ENCODE results near the gene THEMIS. TPM values are rescaled to one million over a fixed set of nuclear protein-coding genes. Genes with fewer than 3 reads are reported as not detected.

The THEMIS gene
- total and polyA plus RNA-seq, 2 of the 4 experiments (the other 2 are of a cell fraction) = not detected

DNA sequence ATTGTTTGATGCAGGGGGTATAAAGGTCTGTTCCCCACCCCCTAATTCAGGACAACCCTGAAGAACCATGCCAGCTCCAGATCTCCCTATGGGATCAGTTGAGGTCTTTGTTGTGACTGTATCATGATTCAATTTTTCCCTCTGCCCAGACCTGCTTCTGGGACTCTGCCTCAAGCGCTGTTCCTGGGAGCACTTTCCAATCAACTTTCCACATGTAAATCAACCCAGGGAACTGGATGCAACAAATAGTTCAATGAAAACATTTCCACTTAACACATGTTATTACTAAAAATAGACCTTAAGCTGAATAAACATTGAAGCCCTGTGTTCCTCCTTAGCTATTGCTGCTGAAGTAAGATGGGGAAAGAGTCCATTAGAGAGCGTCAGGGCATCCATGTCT, 184.4 kb downstream of the THEMIS start:
- Histone ChIP-seq H4K5ac (ENCODE audit: low read depth, low read length) (no peak overlapping the region), H2AK5ac (ENCODE audit: low read depth, low read length) (no peak overlapping the region), H2AK9ac (replicated peaks; ENCODE audit: low read depth, low read length, poor library complexity) (no peak overlapping the region), H2BK15ac (ENCODE audit: low read depth, low read length) (no peak overlapping the region), H4K91ac (ENCODE audit: insufficient read depth, low read depth, low read length) (no peak overlapping the region), H2BK120ac (ENCODE audit: low read depth, low read length) (no peak overlapping the region), H3K9ac (ENCODE audit: low read depth, low read length) (no peak overlapping the region), H2AFZ (replicated peaks; ENCODE audit: low read length, poor library complexity) (no peak overlapping the region), H3K18ac (ENCODE audit: low read depth, low read length) (no peak overlapping the region), H3K4ac (ENCODE audit: low read depth, low read length) (no peak overlapping the region), H3K56ac (ENCODE audit: extremely low read depth, insufficient read depth, low read length) (no peak overlapping the region), H3K79me1 (ENCODE audit: low read depth in 1 of 2, low read length in 2 of 2) (no peaks in the 10 kb centered on the region), H3K36me3 (ENCODE audit: control insufficient read depth, insufficient read depth, low read length) (no peaks in the 10 kb centered on the region), H3K9me1 (ENCODE audit: insufficient read depth, low read length) (no peaks in the 10 kb centered on the region), H2BK20ac (ENCODE audit: low read depth, low read length) (no peak overlapping the region), H3K27me3 (ENCODE audit: control insufficient read depth, insufficient read depth, low read length) (peaks cover 3% of the 10 kb centered on the region), H3K4me1 (ENCODE audit: control insufficient read depth, insufficient read depth, low read length) (no peaks in the 10 kb centered on the region), H4K8ac (ENCODE audit: low read depth in 2 of 2, low read length in 2 of 2) (no peak overlapping the region), H3K4me3 (ENCODE audit: insufficient read depth, low read depth, low read length) (no peak overlapping the region), H4K20me1 (ENCODE audit: insufficient read depth, low read length) (no peaks in the 10 kb centered on the region), H3K27ac (ENCODE audit: insufficient read depth, low read length) (no peak overlapping the region), H3K23ac (ENCODE audit: low read depth, low read length) (no peak overlapping the region), H2BK5ac (ENCODE audit: low read depth, low read length, poor library complexity, severe bottlenecking) (no peak overlapping the region), H3K14ac (replicated peaks; ENCODE audit: low read depth, low read length) (no peak overlapping the region), H3K9me3 (ENCODE audit: control insufficient read depth, insufficient read depth, low read length) (no peaks in the 10 kb centered on the region), H3K4me2 (ENCODE audit: low read depth, low read length) (no peak overlapping the region)
- CTCF ChIA-PET = no interaction called here
- intact Hi-C loops (cut with micrococcal nuclease) = no loop called here
- DNase-seq (no peak), ATAC-seq (ENCODE audit: low read depth) (no peak)
- in situ Hi-C loops (cut with MboI; ENCODE audit: low sequenced_read_pairs) = no loop called here
- dilution Hi-C loops (cut with HindIII; ENCODE audit: low sequenced_read_pairs, unreplicated experiment) = no loop called here
- TF ChIP-seq, protein P1, sequence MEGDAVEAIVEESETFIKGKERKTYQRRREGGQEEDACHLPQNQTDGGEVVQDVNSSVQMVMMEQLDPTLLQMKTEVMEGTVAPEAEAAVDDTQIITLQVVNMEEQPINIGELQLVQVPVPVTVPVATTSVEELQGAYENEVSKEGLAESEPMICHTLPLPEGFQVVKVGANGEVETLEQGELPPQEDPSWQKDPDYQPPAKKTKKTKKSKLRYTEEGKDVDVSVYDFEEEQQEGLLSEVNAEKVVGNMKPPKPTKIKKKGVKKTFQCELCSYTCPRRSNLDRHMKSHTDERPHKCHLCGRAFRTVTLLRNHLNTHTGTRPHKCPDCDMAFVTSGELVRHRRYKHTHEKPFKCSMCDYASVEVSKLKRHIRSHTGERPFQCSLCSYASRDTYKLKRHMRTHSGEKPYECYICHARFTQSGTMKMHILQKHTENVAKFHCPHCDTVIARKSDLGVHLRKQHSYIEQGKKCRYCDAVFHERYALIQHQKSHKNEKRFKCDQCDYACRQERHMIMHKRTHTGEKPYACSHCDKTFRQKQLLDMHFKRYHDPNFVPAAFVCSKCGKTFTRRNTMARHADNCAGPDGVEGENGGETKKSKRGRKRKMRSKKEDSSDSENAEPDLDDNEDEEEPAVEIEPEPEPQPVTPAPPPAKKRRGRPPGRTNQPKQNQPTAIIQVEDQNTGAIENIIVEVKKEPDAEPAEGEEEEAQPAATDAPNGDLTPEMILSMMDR (conservative IDR thresholded peaks at IDR 0.05; ENCODE audit: low read depth, low read length) = no peak
- TF ChIP-seq RAD21 (IDR thresholded peaks at IDR 0.05; ENCODE audit: low read length) (no peak), BHLHE40 (IDR thresholded peaks at IDR 0.05; ENCODE audit: low read depth, low read length) (no peak), RFX5 (IDR thresholded peaks at IDR 0.05; ENCODE audit: low read depth, low read length) (no peak), MXI1 (IDR thresholded peaks at IDR 0.05; ENCODE audit: borderline replicate concordance, low read depth, low read length) (no peak), POLR2A (IDR thresholded peaks at IDR 0.05; ENCODE audit: low read depth, low read length) (no peak), FOS (IDR thresholded peaks at IDR 0.05; ENCODE audit: low read depth, low read length) (no peak), RCOR1 (IDR thresholded peaks at IDR 0.05; ENCODE audit: insufficient replicate concordance, low read length) (no peak), CHD1 (IDR thresholded peaks at IDR 0.05; ENCODE audit: low read depth, low read length) (no peak), MAZ (IDR thresholded peaks at IDR 0.05; ENCODE audit: borderline replicate concordance, low read depth, low read length) (no peak), NFE2L2 (IDR thresholded peaks at IDR 0.05; ENCODE audit: low read depth, low read length) (no peak), SMC3 (IDR thresholded peaks at IDR 0.05; ENCODE audit: low read depth, low read length) (no peak), CEBPB (IDR thresholded peaks at IDR 0.05; ENCODE audit: low read depth, low read length) (no peak), MAFK (IDR thresholded peaks at IDR 0.05; ENCODE audit: low read depth, low read length) (no peak)
- TF ChIP-seq, protein P2, sequence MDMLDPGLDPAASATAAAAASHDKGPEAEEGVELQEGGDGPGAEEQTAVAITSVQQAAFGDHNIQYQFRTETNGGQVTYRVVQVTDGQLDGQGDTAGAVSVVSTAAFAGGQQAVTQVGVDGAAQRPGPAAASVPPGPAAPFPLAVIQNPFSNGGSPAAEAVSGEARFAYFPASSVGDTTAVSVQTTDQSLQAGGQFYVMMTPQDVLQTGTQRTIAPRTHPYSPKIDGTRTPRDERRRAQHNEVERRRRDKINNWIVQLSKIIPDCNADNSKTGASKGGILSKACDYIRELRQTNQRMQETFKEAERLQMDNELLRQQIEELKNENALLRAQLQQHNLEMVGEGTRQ (IDR thresholded peaks at IDR 0.05; ENCODE audit: low read depth, low read length) = no peak
- TF ChIP-seq, protein P3, sequence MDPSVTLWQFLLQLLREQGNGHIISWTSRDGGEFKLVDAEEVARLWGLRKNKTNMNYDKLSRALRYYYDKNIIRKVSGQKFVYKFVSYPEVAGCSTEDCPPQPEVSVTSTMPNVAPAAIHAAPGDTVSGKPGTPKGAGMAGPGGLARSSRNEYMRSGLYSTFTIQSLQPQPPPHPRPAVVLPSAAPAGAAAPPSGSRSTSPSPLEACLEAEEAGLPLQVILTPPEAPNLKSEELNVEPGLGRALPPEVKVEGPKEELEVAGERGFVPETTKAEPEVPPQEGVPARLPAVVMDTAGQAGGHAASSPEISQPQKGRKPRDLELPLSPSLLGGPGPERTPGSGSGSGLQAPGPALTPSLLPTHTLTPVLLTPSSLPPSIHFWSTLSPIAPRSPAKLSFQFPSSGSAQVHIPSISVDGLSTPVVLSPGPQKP (IDR thresholded peaks at IDR 0.05; ENCODE audit: borderline replicate concordance, low read depth, low read length) = no peak
- POLR2A ChIA-PET (ENCODE audit: unreplicated experiment) = no interaction called here
- no CpG with 5 or more reads among the region's 2 CpGs for WGBS, 2 experiments (ENCODE audit: extremely low coverage in 2 of 2, insufficient read length in 1 of 2)
- no TSS peak for BruUV-seq (replicated peaks)

Measured in IMR-90 (cell line).